HUES64 (cell line): ENCODE results near the gene OXT.

Source experiments
- H3K27ac ChIP-seq: 2 replicates; pipeline ENCODE4 v1.7.0; 2013; ENCODE audit warnings: low read depth, low read length, inconsistent platforms
- H3K27me3 ChIP-seq: 2 replicates; pipeline ENCODE4 v1.6.1; 2013; ENCODE audit warnings: mild to moderate bottlenecking, low read length; ENCODE audit not compliant: insufficient read depth
- H3K36me3 ChIP-seq: 2 replicates; pipeline ENCODE4 v1.6.1; 2013; ENCODE audit warnings: mild to moderate bottlenecking, low read length; ENCODE audit not compliant: insufficient read depth
- H3K4me1 ChIP-seq: 2 replicates; pipeline ENCODE4 v1.6.1; 2013; ENCODE audit warnings: mild to moderate bottlenecking, low read length, moderate library complexity; ENCODE audit not compliant: insufficient read depth
- H3K4me3 ChIP-seq: 2 replicates; pipeline ENCODE4 v1.5.1; 2013; ENCODE audit warnings: mild to moderate bottlenecking, low read length, moderate library complexity
- H3K9ac ChIP-seq: 2 replicates; pipeline ENCODE4 v1.6.1; 2013; ENCODE audit warnings: mild to moderate bottlenecking, low read depth, low read length
- H3K9me3 ChIP-seq: 2 replicates; pipeline ENCODE4 v1.6.1; 2013; ENCODE audit warnings: low read depth, low read length; ENCODE audit not compliant: insufficient read depth
- WGBS: fragments of 150-250, 120-280 bp; methylation state at CpG from one replicate; pipeline ENCODE4 v1.1.7; 2013; ENCODE audit warnings: missing lambda C conversion rate; 5-methylcytosine and 5-hydroxymethylcytosine counted together

Gene OXT

GRCh38 chr20:3077618-3078134, 6.3 kb downstream of the OXT start:
- no peak overlapping the region for H3K4me3 ChIP-seq
- no peaks in the 10 kb centered on the region for H3K36me3 ChIP-seq
- peaks cover 49% of the 10 kb centered on the region for H3K27me3 ChIP-seq
- H3K4me1 ChIP-seq = no peaks in the 10 kb centered on the region
- H3K9ac ChIP-seq = no peak overlapping the region
- H3K9me3 ChIP-seq = peaks cover 9% of the 10 kb centered on the region
- H3K27ac ChIP-seq = no peak overlapping the region
- WGBS = 92% methylated on average over 4 of the region's 4 CpGs

GRCh38 chr20:3080939-3081388, 9.5 kb downstream of the OXT start:
- no peaks in the 10 kb centered on the region for H3K36me3 ChIP-seq
- H3K4me1 ChIP-seq = peaks cover 4% of the 10 kb centered on the region; the same call in 1 of the 2 replicates
- H3K27me3 ChIP-seq = peaks cover 57% of the 10 kb centered on the region
- no peaks in the 10 kb centered on the region for H3K9me3 ChIP-seq
- WGBS = 89% methylated on average over 6 of the region's 6 CpGs
- no peak overlapping the region for H3K4me3 ChIP-seq
- no peak overlapping the region for H3K9ac ChIP-seq
- no peak overlapping the region for H3K27ac ChIP-seq

- H3K27ac ChIP-seq = no peak overlapping the region
- H3K36me3 ChIP-seq = no peaks in the 10 kb centered on the region
- H3K9ac ChIP-seq = no peak overlapping the region
- H3K4me1 ChIP-seq = peaks cover 4% of the 10 kb centered on the region; the same call in 1 of the 2 replicates
- H3K9me3 ChIP-seq = no peaks in the 10 kb centered on the region
- H3K27me3 ChIP-seq = peaks cover 57% of the 10 kb centered on the region
- WGBS = 92% methylated on average over 11 of the region's 11 CpGs
- no peak overlapping the region for H3K4me3 ChIP-seq
These were observed 10.2 kb downstream of the OXT start for GRCh38 chr20:3081641-3082040.

- H3K27ac ChIP-seq = no peak overlapping the region
- H3K36me3 ChIP-seq = no peaks in the 10 kb centered on the region
- H3K4me1 ChIP-seq = peaks cover 4% of the 10 kb centered on the region; the same call in 1 of the 2 replicates
- WGBS = 6% methylated on average over 62 of the region's 71 CpGs
- peaks cover 57% of the 10 kb centered on the region for H3K27me3 ChIP-seq
- no peaks in the 10 kb centered on the region for H3K9me3 ChIP-seq
- no peak overlapping the region for H3K9ac ChIP-seq
- peak overlapping the region; percentile 39 for H3K4me3 ChIP-seq
These were observed 11.0 kb downstream of the OXT start for GRCh38 chr20:3082306-3082951.

- Histone ChIP-seq H3K4me3 (peak overlapping the region; percentile 50), H3K36me3 (no peaks in the 10 kb centered on the region), H3K9me3 (no peaks in the 10 kb centered on the region), H3K4me1 (peaks cover 4% of the 10 kb centered on the region; the same call in 1 of the 2 replicates), H3K27me3 (peaks cover 56% of the 10 kb centered on the region), H3K9ac (no peak overlapping the region), H3K27ac (no peak overlapping the region)
- 12% methylated on average over 75 of the region's 76 CpGs for WGBS
These were observed 11.8 kb downstream of the OXT start for GRCh38 chr20:3082955-3083952.

GRCh38 chr20:3084283-3084985, 13.0 kb downstream of the OXT start, which contains the start of gene AVP:
TSS of gene AVP (minus strand) at chr20:3084724. CDS start at chr20:3084674, 50 bp downstream.
- peaks cover 53% of the 10 kb centered on the region for H3K27me3 ChIP-seq
- H3K9ac ChIP-seq = no peak within 1 kb of the TSS
- no peaks in the 10 kb centered on the region for H3K9me3 ChIP-seq
- H3K4me3 ChIP-seq = peak within 1 kb of the TSS; percentile 50
- WGBS = 88% methylated on average over 28 of the region's 28 CpGs
- no peaks in the 10 kb centered on the region for H3K36me3 ChIP-seq
- H3K27ac ChIP-seq = no peak within 1 kb of the TSS
- H3K4me1 ChIP-seq = peaks cover 4% of the 10 kb centered on the region; the same call in 1 of the 2 replicates

- Histone ChIP-seq H3K4me1 (peaks cover 4% of the 10 kb centered on the region; the same call in 1 of the 2 replicates), H3K27ac (no peak overlapping the region), H3K4me3 (no peak overlapping the region), H3K27me3 (peaks cover 52% of the 10 kb centered on the region), H3K9me3 (no peaks in the 10 kb centered on the region), H3K9ac (no peak overlapping the region), H3K36me3 (no peaks in the 10 kb centered on the region)
- 92% methylated on average over 7 of the region's 7 CpGs for WGBS
These were observed 13.6 kb downstream of the OXT start for GRCh38 chr20:3084986-3085360.

GRCh38 chr20:3085571-3086072, 14.2 kb downstream of the OXT start:
- Histone ChIP-seq H3K9me3 (no peaks in the 10 kb centered on the region), H3K9ac (no peak overlapping the region), H3K27me3 (peaks cover 52% of the 10 kb centered on the region), H3K27ac (no peak overlapping the region), H3K4me1 (peaks cover 4% of the 10 kb centered on the region; the same call in 1 of the 2 replicates), H3K4me3 (no peak overlapping the region), H3K36me3 (no peaks in the 10 kb centered on the region)
- WGBS = 93% methylated on average over 8 of the region's 8 CpGs

- Histone ChIP-seq H3K4me1 (peaks cover 4% of the 10 kb centered on the region; the same call in 1 of the 2 replicates), H3K9me3 (no peaks in the 10 kb centered on the region), H3K27me3 (peaks cover 47% of the 10 kb centered on the region), H3K9ac (no peak overlapping the region), H3K36me3 (no peaks in the 10 kb centered on the region), H3K4me3 (no peak overlapping the region), H3K27ac (no peak overlapping the region)
- 78% methylated on average over 7 of the region's 7 CpGs for WGBS
These were observed 16.6 kb downstream of the OXT start for GRCh38 chr20:3088031-3088430.

GRCh38 chr20:3090565-3090964, 19.1 kb downstream of the OXT start:
- WGBS = 71% methylated on average over 1 of the region's 1 CpG
- Histone ChIP-seq H3K27me3 (peaks cover 39% of the 10 kb centered on the region), H3K27ac (no peak overlapping the region), H3K9me3 (no peaks in the 10 kb centered on the region), H3K4me3 (no peak overlapping the region), H3K36me3 (no peaks in the 10 kb centered on the region), H3K9ac (no peak overlapping the region), H3K4me1 (no peaks in the 10 kb centered on the region)
